CD14-positive monocyte (primary cell): ENCODE data around the gene TEAD1. TPM values are rescaled to one million over a fixed set of nuclear protein-coding genes. Genes with fewer than 3 reads are reported as not detected.

Source experiments
- DNase-seq, 3 donors: peaks; one replicate each; pipeline ENCODE4 v3.0.0-alpha.2; 2011 to 2022
- H2AFZ ChIP-seq: 2 replicates; pipeline ENCODE4 v1.6.0; 2012; ENCODE audit warnings: mild to moderate bottlenecking, low read depth, low read length, inconsistent platforms; ENCODE audit not compliant: insufficient read depth, poor library complexity, severe bottlenecking
- H3K27ac ChIP-seq, 2 donors: 1 replicate in 1 of 2; 2 replicates in 1 of 2; pipeline ENCODE4 v1.5.1; 2012 to 2013; ENCODE audit warnings: low read length in 2 of 2, control low read depth in 1 of 2, inconsistent platforms in 1 of 2, low read depth in 1 of 2, mild to moderate bottlenecking in 1 of 2
- H3K27me3 ChIP-seq, 2 donors: one replicate each; pipeline versions ENCODE4 v1.6.0 to v1.6.1; 2011 to 2013; ENCODE audit warnings: low read length in 2 of 2; ENCODE audit not compliant: control insufficient read depth in 2 of 2, insufficient read depth in 2 of 2
- H3K36me3 ChIP-seq, 2 donors: replicated peaks in 1 of 2; 1 replicate in 1 of 2; 2 replicates in 1 of 2; pipeline versions ENCODE4 v1.5.1 to v1.6.1; 2012 to 2013; ENCODE audit warnings: low read length in 2 of 2, control low read depth in 1 of 2, inconsistent platforms in 1 of 2, mild to moderate bottlenecking in 1 of 2; ENCODE audit not compliant: insufficient read depth in 2 of 2, control insufficient read depth in 1 of 2
- H3K4me1 ChIP-seq, 2 donors: 1 replicate in 1 of 2; 2 replicates in 1 of 2; pipeline versions ENCODE4 v1.5.1 to v1.6.1; 2012 to 2013; ENCODE audit warnings: low read length in 2 of 2, control low read depth in 1 of 2, inconsistent platforms in 1 of 2, mild to moderate bottlenecking in 1 of 2, moderate library complexity in 1 of 2; ENCODE audit not compliant: insufficient read depth in 2 of 2, control insufficient read depth in 1 of 2
- H3K4me2 ChIP-seq: replicated peaks from 2 replicates; pipeline ENCODE3; 2012; ENCODE audit warnings: low read length, moderate library complexity, mild to moderate bottlenecking; ENCODE audit not compliant: poor library complexity, severe bottlenecking; ENCODE audit errors: extremely low read depth
- H3K4me3 ChIP-seq, 3 experiments: fragments of 200-600 bp in 1 of 3; sonication (generic) in 1 of 3; replicated peaks in 1 of 3; 1 replicate in 2 of 3; 2 replicates in 1 of 3; pipeline ENCODE4 v1.5.1; 2011 to 2013; ENCODE audit warnings: low read length in 3 of 3, mild to moderate bottlenecking in 3 of 3, control low read depth in 2 of 3, low read depth in 2 of 3, inconsistent platforms in 1 of 3, moderate library complexity in 1 of 3
- H3K79me2 ChIP-seq: 2 replicates; pipeline ENCODE4 v1.6.0; 2012; ENCODE audit warnings: mild to moderate bottlenecking, control low read depth, inconsistent platforms, low read length, moderate library complexity; ENCODE audit not compliant: insufficient read depth
- H3K9ac ChIP-seq: 2 replicates; pipeline ENCODE4 v1.6.0; 2017; ENCODE audit warnings: low read length, mild to moderate bottlenecking; ENCODE audit not compliant: insufficient read depth, poor library complexity, severe bottlenecking
- H3K9me3 ChIP-seq, 2 donors: replicated peaks in 1 of 2; 1 replicate in 1 of 2; 2 replicates in 1 of 2; pipeline versions ENCODE4 v1.5.1 to v1.6.1; 2012 to 2013; ENCODE audit warnings: low read length in 2 of 2, control low read depth in 1 of 2; ENCODE audit not compliant: control insufficient read depth in 1 of 2, insufficient read depth in 1 of 2
- H4K20me1 ChIP-seq: 2 replicates; pipeline ENCODE4 v1.6.0; 2012; ENCODE audit warnings: mild to moderate bottlenecking, low read length, control low read depth, moderate library complexity; ENCODE audit not compliant: insufficient read depth
- H3K27ac Mint-ChIP-seq, 7 donors: one replicate each; pipeline ENCODE4 v1.8.0; 2020; ENCODE audit warnings: mild to moderate bottlenecking in 7 of 7, mixed read lengths in 7 of 7, moderate library complexity in 6 of 7, inconsistent platforms in 2 of 7
- H3K27me3 Mint-ChIP-seq, 3 donors: one replicate each; pipeline ENCODE4 v1.8.0; 2021 to 2022; ENCODE audit warnings: low read depth in 3 of 3, mild to moderate bottlenecking in 3 of 3, mixed read lengths in 3 of 3, moderate library complexity in 3 of 3, inconsistent platforms in 1 of 3
- H3K36me3 Mint-ChIP-seq, 2 donors: one replicate each; pipeline ENCODE4 v1.8.0; 2020; ENCODE audit warnings: mixed read lengths in 2 of 2, inconsistent platforms in 1 of 2, mild to moderate bottlenecking in 1 of 2
- H3K4me1 Mint-ChIP-seq: one replicate; pipeline ENCODE4 v1.8.0; 2020; ENCODE audit warnings: mild to moderate bottlenecking, mixed read lengths
- H3K4me3 Mint-ChIP-seq, 2 donors: one replicate each; pipeline ENCODE4 v1.8.0; 2020; ENCODE audit warnings: mild to moderate bottlenecking in 2 of 2, mixed read lengths in 2 of 2, moderate library complexity in 1 of 2
- H3K9me3 Mint-ChIP-seq, 7 donors: one replicate each; pipeline ENCODE4 v1.8.0; 2020 to 2022; ENCODE audit warnings: mixed read lengths in 7 of 7, mild to moderate bottlenecking in 6 of 7, moderate library complexity in 6 of 7, inconsistent platforms in 2 of 7
- CTCF ChIP-seq: fragments of 200-600 bp; IDR thresholded peaks from one replicate; pipeline ENCODE4 v1.8.0; 2022; ENCODE audit warnings: antibody characterized with exemption, mild to moderate bottlenecking
- WGBS: methylation state at CpG from one replicate; pipeline ENCODE4 v1.1.5; 2013; ENCODE audit warnings: missing lambda C conversion rate; ENCODE audit not compliant: insufficient coverage; 5-methylcytosine and 5-hydroxymethylcytosine counted together
- intact Hi-C, 2 donors: fragments of 100-400 bp; cut with micrococcal nuclease; formaldehyde crosslinking; loops; one replicate each; pipeline versions ENCODE4 v1.15.0 to v1.15.1; 2023
- polyA plus RNA-seq, 3 donors: library from polyadenylated mRNA; depleted of rRNA in 1 of 3; unstranded in 2 of 3; stranded (reverse) in 1 of 3; fragments of 300-500 nt in 2 of 3; fragments of >200 nt in 1 of 3; fragmentation: Illumina TruSeq in 2 of 3; gene quantifications; 1 replicate in 2 of 3; 2 replicates in 1 of 3; pipeline ENCODE4 v1.2.3, GENCODE V29; 2012 to 2021

The TEAD1 gene
- polyA plus RNA-seq, 3 donors, result not detected

GRCh38 chr11:12628314-12628713, 45.9 kb upstream of the TEAD1 start:
- no peaks in the 10 kb centered on the region for H3K79me2 ChIP-seq
- Mint-ChIP-seq H3K27ac (no peak overlapping the region), H3K9me3 (peaks cover 6 to 15% (median 10%) of the 10 kb centered on the region in 7 donors), H3K27me3 (peaks cover 0 to 4% (median 3%) of the 10 kb centered on the region in 3 donors), H3K4me1 (no peaks in the 10 kb centered on the region), H3K36me3 (no peaks in the 10 kb centered on the region), H3K4me3 (no peak overlapping the region)
- peaks cover 4 to 7% of the 10 kb centered on the region in 2 donors for H3K9me3 ChIP-seq
- no peak overlapping the region for H3K9ac ChIP-seq
- H3K36me3 ChIP-seq, result no peaks in the 10 kb centered on the region
- intact Hi-C loops, result no loop called here
- H3K27ac ChIP-seq, result no peak overlapping the region
- 92% methylated on average over 3 of the region's 4 CpGs for WGBS
- DNase-seq, result no peak
- no peak for TF ChIP-seq CTCF
- no peaks in the 10 kb centered on the region for H4K20me1 ChIP-seq
- no peak overlapping the region for H3K4me3 ChIP-seq
- H3K4me2 ChIP-seq, result no peak overlapping the region
- no peaks in the 10 kb centered on the region for H3K4me1 ChIP-seq
- no peaks in the 10 kb centered on the region for H3K27me3 ChIP-seq
- H2AFZ ChIP-seq, result no peak overlapping the region

- Mint-ChIP-seq H3K4me3 (no peak overlapping the region), H3K9me3 (peaks cover 0 to 7% (median 3%) of the 10 kb centered on the region in 7 donors), H3K36me3 (no peaks in the 10 kb centered on the region), H3K27me3 (peaks cover 0 to 6% (median 5%) of the 10 kb centered on the region in 3 donors), H3K4me1 (no peaks in the 10 kb centered on the region), H3K27ac (no peak overlapping the region)
- Histone ChIP-seq H4K20me1 (no peaks in the 10 kb centered on the region), H3K9ac (no peak overlapping the region), H3K79me2 (no peaks in the 10 kb centered on the region), H3K4me3 (no peak overlapping the region), H3K27ac (no peak overlapping the region), H2AFZ (no peak overlapping the region), H3K4me2 (no peak overlapping the region), H3K9me3 (peaks cover 0 to 4% of the 10 kb centered on the region in 2 donors), H3K27me3 (no peaks in the 10 kb centered on the region), H3K4me1 (no peaks in the 10 kb centered on the region), H3K36me3 (no peaks in the 10 kb centered on the region)
- DNase-seq, result no peak
- WGBS, result no CpG with 5 or more reads among the region's 6 CpGs
- intact Hi-C loops, result no loop called here
- no peak for TF ChIP-seq CTCF
Observed at GRCh38 chr11:12629601-12630313, 44.5 kb upstream of the TEAD1 start.
